Hepatocyte (in vitro differentiated cells): ENCODE data around the gene SAMD7. TPM values are rescaled to one million over a fixed set of nuclear protein-coding genes. Genes with fewer than 3 reads are reported as not detected.

ENCODE experiments used
- DNase-seq: peaks from one replicate; pipeline ENCODE4 v3.0.0-alpha.2; 2016; ENCODE audit warnings: low spot score
- H2AFZ ChIP-seq: fragments of 200-600 bp; sonication (generic); 2 replicates; pipeline ENCODE4 v1.6.0; 2016; ENCODE audit warnings: antibody characterized with exemption, mild to moderate bottlenecking
- H3K27ac ChIP-seq: fragments of 200-600 bp; sonication (generic); 2 replicates; pipeline ENCODE4 v1.5.1; 2016; ENCODE audit warnings: mild to moderate bottlenecking
- H3K27me3 ChIP-seq: fragments of 200-600 bp; sonication (generic); 2 replicates; pipeline ENCODE4 v1.6.1; 2016
- H3K36me3 ChIP-seq: fragments of 200-600 bp; sonication (generic); replicated peaks from 2 replicates; pipeline ENCODE4 v1.5.1; 2016; ENCODE audit warnings: low read depth; ENCODE audit not compliant: insufficient read depth
- H3K4me1 ChIP-seq: fragments of 200-600 bp; sonication (generic); 2 replicates; pipeline ENCODE4 v1.5.1; 2016; ENCODE audit warnings: mild to moderate bottlenecking, moderate library complexity; ENCODE audit not compliant: insufficient read depth
- H3K4me2 ChIP-seq: fragments of 200-600 bp; sonication (generic); 2 replicates; pipeline ENCODE4 v1.6.0; 2016
- H3K4me3 ChIP-seq: fragments of 200-600 bp; sonication (generic); 2 replicates; pipeline ENCODE4 v1.5.1; 2016; ENCODE audit warnings: mild to moderate bottlenecking
- H3K79me2 ChIP-seq: fragments of 200-600 bp; sonication (generic); 2 replicates; pipeline ENCODE4 v1.6.0; 2017; ENCODE audit warnings: mild to moderate bottlenecking
- H3K9me2 ChIP-seq: fragments of 200-600 bp; sonication (generic); replicated peaks from 2 replicates; pipeline ENCODE4 v1.6.0; 2017; ENCODE audit warnings: mild to moderate bottlenecking; ENCODE audit not compliant: insufficient read depth
- H3K9me3 ChIP-seq: fragments of 200-600 bp; sonication (generic); 2 replicates; pipeline ENCODE4 v1.5.1; 2016; ENCODE audit warnings: low read depth, mild to moderate bottlenecking
- H4K20me1 ChIP-seq: fragments of 200-600 bp; sonication (generic); 2 replicates; pipeline ENCODE4 v1.6.0; 2016; ENCODE audit warnings: mild to moderate bottlenecking; ENCODE audit not compliant: insufficient read depth, poor library complexity, severe bottlenecking
- EZH2 ChIP-seq: fragments of 200-600 bp; sonication (generic); IDR thresholded peaks from 2 replicates; pipeline ENCODE4 v1.6.1; 2016; ENCODE audit warnings: antibody characterized with exemption, mild to moderate bottlenecking, borderline replicate concordance
- EZH2phosphoT487 ChIP-seq: fragments of 200-600 bp; sonication (generic); IDR thresholded peaks from one replicate; pipeline ENCODE4 v1.6.1; 2018; ENCODE audit warnings: antibody characterized with exemption, mild to moderate bottlenecking, low read depth, moderate library complexity; ENCODE audit not compliant: unreplicated experiment, severe bottlenecking
- WGBS: methylation state at CpG from one replicate; pipeline ENCODE4 v1.1.6; 2016; ENCODE audit warnings: low lambda C conversion rate; ENCODE audit errors: missing lambda C conversion rate; 5-methylcytosine and 5-hydroxymethylcytosine counted together
- polyA plus RNA-seq: library from polyadenylated mRNA; unstranded; fragments of >200 nt; fragmentation: Nextera tagmentation; extraction: Ambion mirVana; gene quantifications from 2 replicates; pipeline ENCODE4 v1.2.1, GENCODE V29; 2016
- total RNA-seq: library from RNA; depleted of rRNA; stranded (reverse); fragments of >200 nt; gene quantifications from 2 replicates; pipeline ENCODE4 v1.2.3, GENCODE V29; 2014
- TF ChIP-seq, protein P1 (sequence below): fragments of 200-600 bp; sonication (generic); IDR thresholded peaks from 2 replicates; pipeline ENCODE4 v1.5.1; 2016; ENCODE audit warnings: antibody characterized with exemption, mild to moderate bottlenecking; ENCODE audit not compliant: poor library complexity

SAMD7 gene, protein sequence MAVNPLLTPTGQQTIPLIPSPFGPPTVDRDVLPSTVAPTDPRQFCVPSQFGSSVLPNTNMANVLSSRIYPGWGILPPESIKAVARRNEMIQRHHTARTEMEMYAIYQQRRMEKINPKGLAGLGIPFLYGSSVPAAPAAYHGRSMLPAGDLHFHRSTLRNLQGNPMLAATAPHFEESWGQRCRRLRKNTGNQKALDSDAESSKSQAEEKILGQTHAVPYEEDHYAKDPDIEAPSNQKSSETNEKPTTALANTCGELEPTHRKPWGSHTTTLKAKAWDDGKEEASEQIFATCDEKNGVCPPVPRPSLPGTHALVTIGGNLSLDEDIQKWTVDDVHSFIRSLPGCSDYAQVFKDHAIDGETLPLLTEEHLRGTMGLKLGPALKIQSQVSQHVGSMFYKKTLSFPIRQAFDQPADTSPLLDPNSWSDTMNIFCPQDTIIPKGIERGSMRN
- total RNA-seq (not detected in 2 replicates), polyA plus RNA-seq (not detected in 2 replicates)

DNA sequence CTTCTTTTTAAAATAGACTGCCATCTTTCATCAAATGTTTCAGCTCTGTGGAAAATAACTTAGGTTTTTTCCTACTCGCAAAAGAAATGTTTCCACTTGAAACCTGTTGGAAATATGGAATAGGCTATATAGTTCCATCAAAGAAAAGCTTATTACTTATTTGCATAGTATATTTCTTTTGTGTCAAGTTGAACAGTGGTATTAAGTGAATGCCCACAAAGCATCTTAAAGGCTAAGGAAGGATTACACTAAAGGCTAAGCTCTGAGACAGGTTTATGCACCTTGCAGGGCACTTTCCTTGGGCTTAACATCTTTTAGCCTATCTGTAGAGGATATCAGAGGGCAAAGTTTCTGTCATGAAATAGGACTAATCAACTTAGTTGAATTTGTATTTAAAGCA lies at the start of gene SAMD7:
SAMD7 (plus strand) TSS at position 301 of the 400 bp plus-strand sequence. CDS start 7,927 bp downstream, outside the sequence.
- no peak for DNase-seq
- no peak within 1 kb of the TSS for H3K4me2 ChIP-seq
- H3K4me1 ChIP-seq = no peaks in the 10 kb centered on the region
- no peaks in the 10 kb centered on the region for H3K9me2 ChIP-seq
- H3K79me2 ChIP-seq = no peaks in the 10 kb centered on the region
- TF ChIP-seq EZH2 (no peak), EZH2phosphoT487 (no peak)
- TF ChIP-seq, protein P1, sequence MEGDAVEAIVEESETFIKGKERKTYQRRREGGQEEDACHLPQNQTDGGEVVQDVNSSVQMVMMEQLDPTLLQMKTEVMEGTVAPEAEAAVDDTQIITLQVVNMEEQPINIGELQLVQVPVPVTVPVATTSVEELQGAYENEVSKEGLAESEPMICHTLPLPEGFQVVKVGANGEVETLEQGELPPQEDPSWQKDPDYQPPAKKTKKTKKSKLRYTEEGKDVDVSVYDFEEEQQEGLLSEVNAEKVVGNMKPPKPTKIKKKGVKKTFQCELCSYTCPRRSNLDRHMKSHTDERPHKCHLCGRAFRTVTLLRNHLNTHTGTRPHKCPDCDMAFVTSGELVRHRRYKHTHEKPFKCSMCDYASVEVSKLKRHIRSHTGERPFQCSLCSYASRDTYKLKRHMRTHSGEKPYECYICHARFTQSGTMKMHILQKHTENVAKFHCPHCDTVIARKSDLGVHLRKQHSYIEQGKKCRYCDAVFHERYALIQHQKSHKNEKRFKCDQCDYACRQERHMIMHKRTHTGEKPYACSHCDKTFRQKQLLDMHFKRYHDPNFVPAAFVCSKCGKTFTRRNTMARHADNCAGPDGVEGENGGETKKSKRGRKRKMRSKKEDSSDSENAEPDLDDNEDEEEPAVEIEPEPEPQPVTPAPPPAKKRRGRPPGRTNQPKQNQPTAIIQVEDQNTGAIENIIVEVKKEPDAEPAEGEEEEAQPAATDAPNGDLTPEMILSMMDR = no peak
- no peak within 1 kb of the TSS for H2AFZ ChIP-seq
- H4K20me1 ChIP-seq = no peaks in the 10 kb centered on the region
- H3K27ac ChIP-seq = no peak within 1 kb of the TSS
- no peaks in the 10 kb centered on the region for H3K36me3 ChIP-seq
- no peak within 1 kb of the TSS for H3K4me3 ChIP-seq
- 96% methylated on average over 1 of the region's 1 CpG for WGBS
- H3K9me3 ChIP-seq = no peaks in the 10 kb centered on the region
- H3K27me3 ChIP-seq = no peaks in the 10 kb centered on the region

DNA sequence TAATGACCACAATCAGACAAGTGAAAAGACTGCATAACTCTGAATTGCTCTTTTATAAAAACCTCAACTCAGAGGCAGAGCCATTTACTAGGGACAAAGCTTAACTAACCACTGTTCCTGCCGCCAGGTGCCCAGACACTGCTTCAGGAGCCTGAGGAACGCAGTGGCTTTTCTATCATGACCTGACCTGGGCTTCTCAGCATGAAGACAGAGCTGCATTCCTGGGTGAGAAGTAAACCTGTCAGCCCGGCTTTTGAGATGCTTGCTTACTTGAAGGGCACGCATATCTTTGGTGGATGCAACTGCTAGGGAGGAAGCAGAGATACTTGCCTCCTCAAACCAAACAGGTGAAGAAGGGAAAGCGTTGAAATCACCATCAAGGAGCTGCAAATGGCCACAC lies 49.5 kb upstream of the SAMD7 start:
- Histone ChIP-seq H3K9me3 (no peaks in the 10 kb centered on the region), H3K4me2 (no peak overlapping the region), H4K20me1 (no peaks in the 10 kb centered on the region), H3K27me3 (no peaks in the 10 kb centered on the region), H3K79me2 (no peaks in the 10 kb centered on the region), H3K27ac (no peak overlapping the region), H3K9me2 (no peaks in the 10 kb centered on the region), H3K4me1 (no peaks in the 10 kb centered on the region), H3K4me3 (no peak overlapping the region), H3K36me3 (no peaks in the 10 kb centered on the region), H2AFZ (no peak overlapping the region)
- TF ChIP-seq EZH2 (no peak), EZH2phosphoT487 (no peak)
- TF ChIP-seq, protein P1 = no peak
- DNase-seq = no peak
- 63% methylated on average over 5 of the region's 5 CpGs for WGBS

DNA sequence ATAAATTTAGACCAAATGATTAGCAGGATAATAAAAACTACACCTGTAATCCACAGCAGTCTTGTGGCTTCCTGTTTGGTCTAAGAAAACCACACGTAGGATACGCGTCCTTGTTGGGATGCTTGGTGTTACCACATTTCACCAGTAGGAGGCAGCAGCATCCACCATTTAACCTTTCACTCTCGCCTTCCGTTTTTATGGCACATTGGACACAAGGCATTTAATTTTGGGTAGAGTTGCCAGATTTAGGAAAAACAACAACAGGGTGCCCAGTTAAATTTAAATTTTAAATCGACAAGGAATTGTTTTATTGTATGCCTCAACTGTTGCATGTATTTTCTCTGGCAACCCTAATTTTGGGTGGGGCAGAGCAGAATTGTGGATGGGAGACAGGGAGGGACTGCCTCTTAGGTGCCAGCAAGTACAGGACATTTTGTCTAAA lies 47.9 kb upstream of the SAMD7 start:
- Histone ChIP-seq H3K9me2 (no peaks in the 10 kb centered on the region), H3K27ac (no peak overlapping the region), H3K27me3 (no peaks in the 10 kb centered on the region), H3K9me3 (no peaks in the 10 kb centered on the region), H3K4me1 (no peaks in the 10 kb centered on the region), H3K79me2 (no peaks in the 10 kb centered on the region), H3K36me3 (no peaks in the 10 kb centered on the region), H2AFZ (no peak overlapping the region), H3K4me2 (peak overlapping the region; percentile 46), H3K4me3 (no peak overlapping the region), H4K20me1 (no peaks in the 10 kb centered on the region)
- TF ChIP-seq, protein P1 = peak; percentile 86
- no peak for TF ChIP-seq EZH2phosphoT487
- 4% methylated on average over 6 of the region's 6 CpGs for WGBS
- DNase-seq = peak; percentile 77
